ENCODE results near the gene SLC22A13.

SLC22A13 gene, protein sequence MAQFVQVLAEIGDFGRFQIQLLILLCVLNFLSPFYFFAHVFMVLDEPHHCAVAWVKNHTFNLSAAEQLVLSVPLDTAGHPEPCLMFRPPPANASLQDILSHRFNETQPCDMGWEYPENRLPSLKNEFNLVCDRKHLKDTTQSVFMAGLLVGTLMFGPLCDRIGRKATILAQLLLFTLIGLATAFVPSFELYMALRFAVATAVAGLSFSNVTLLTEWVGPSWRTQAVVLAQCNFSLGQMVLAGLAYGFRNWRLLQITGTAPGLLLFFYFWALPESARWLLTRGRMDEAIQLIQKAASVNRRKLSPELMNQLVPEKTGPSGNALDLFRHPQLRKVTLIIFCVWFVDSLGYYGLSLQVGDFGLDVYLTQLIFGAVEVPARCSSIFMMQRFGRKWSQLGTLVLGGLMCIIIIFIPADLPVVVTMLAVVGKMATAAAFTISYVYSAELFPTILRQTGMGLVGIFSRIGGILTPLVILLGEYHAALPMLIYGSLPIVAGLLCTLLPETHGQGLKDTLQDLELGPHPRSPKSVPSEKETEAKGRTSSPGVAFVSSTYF

GRCh38 chr3:38265604-38266307, at the start of gene SLC22A13:
TSS of gene SLC22A13 (plus strand) at chr3:38265812. CDS start at chr3:38265861, 49 bp downstream.
- DNase-seq (ENCODE audit: low read depth): no peak
- no peak within 1 kb of the TSS for H3K4me3 ChIP-seq (ENCODE audit: low read depth, low read length)
- no peak for TF ChIP-seq CTCF (IDR thresholded peaks at IDR 0.05; ENCODE audit: insufficient read depth, low read depth, low read length, missing control alignments)

- no peak overlapping the region for H3K4me3 ChIP-seq (ENCODE audit: low read depth, low read length)
- TF ChIP-seq CTCF (IDR thresholded peaks at IDR 0.05; ENCODE audit: insufficient read depth, low read depth, low read length, missing control alignments): no peak
- no peak for DNase-seq (ENCODE audit: low read depth)
Observed at GRCh38 chr3:38219609-38220197, 45.9 kb upstream of the SLC22A13 start.

DNA sequence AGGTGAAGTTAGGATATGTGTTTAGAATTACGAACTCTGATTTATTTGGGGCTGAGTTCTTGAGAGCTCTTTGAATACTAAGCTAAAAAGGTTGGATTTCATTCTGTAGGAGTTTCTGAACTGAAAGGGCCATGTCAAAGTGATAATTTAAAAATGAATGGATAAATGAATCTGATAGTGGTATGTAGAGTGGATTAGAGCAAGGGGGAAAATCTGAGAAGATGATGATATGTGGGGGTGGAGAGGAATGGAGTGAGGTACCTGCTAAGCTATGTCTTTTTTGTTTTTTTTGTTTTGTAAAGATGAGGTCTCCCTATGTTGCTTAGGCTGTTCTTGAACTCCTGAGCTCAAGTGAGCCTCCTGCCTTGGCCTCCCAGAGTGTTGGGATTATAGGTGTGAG, 44.6 kb upstream of the SLC22A13 start:
- TF ChIP-seq CTCF (IDR thresholded peaks at IDR 0.05; ENCODE audit: insufficient read depth, low read depth, low read length, missing control alignments): no peak
- H3K4me3 ChIP-seq (ENCODE audit: low read depth, low read length): no peak overlapping the region
- no peak for DNase-seq (ENCODE audit: low read depth)

DNA sequence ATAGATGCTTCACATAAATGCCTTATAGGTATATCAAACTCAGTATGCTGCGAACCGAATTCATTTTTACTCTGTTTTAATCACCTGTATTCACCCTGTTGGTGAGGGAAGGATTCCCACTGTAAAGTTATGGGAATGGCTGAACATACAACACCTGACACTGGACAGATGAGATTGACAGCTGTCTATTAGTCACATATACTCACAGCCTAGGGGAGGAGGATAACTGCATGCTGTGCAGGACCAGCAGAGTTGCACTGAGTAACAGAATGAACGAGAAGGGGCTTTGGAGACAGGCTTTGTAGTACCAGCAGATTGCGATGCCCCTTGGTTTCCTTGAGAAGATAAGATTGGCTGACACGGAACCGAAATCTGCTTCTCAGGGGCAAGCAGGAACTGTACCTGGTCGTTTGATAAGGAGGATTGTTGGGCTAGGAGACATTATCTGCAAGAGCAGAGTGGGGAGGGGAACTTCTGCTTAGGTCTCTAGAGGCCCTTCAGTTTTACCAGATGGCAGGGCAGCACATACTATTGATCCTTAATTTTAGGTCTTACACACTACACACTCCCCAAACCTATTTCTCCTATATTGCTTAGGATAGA, 43.5 kb upstream of the SLC22A13 start:
- no peak for DNase-seq (ENCODE audit: low read depth)
- no peak overlapping the region for H3K4me3 ChIP-seq (ENCODE audit: low read depth, low read length)
- no peak for TF ChIP-seq CTCF (IDR thresholded peaks at IDR 0.05; ENCODE audit: insufficient read depth, low read depth, low read length, missing control alignments)

- DNase-seq (ENCODE audit: low read depth): no peak
- no peak for TF ChIP-seq CTCF (IDR thresholded peaks at IDR 0.05; ENCODE audit: insufficient read depth, low read depth, low read length, missing control alignments)
- H3K4me3 ChIP-seq (ENCODE audit: low read depth, low read length): no peak overlapping the region
Observed at GRCh38 chr3:38224357-38224756, 41.3 kb upstream of the SLC22A13 start.

DNA sequence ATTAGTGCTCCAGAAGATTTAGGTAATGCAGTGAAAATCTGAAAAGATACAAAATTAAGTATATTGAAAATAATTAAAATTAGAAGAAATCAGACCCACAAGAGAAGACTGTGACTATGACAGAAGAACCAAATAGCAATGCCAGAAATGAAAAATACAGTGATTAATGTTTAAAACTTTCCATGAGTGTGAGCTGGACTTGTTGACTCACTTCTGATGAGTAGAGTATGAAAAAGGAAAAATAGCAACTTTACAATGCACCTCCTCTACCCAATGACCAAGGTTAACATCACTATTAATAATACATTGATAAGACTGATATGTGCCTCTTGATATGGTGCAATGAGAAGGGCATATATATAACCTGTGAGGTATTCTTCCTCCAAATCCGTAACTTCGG, 39.3 kb upstream of the SLC22A13 start:
- TF ChIP-seq CTCF (IDR thresholded peaks at IDR 0.05; ENCODE audit: insufficient read depth, low read depth, low read length, missing control alignments): no peak
- no peak for DNase-seq (ENCODE audit: low read depth)

More for the DNA sequence above, 39.3 kb upstream of the SLC22A13 start:
- H3K4me3 ChIP-seq (ENCODE audit: low read depth, low read length): no peak overlapping the region

Measured in GM12865 (cell line).